Calu3 (cell line): ENCODE measurements around the gene NCOA7. TPM values are rescaled to one million over a fixed set of nuclear protein-coding genes. Genes with fewer than 3 reads are reported as not detected.
A peak's percentile ranks its signal among the peaks of the same experiment; 100 is the strongest.
"Not testable (repeated sequence)": the region's sequence is repeated elsewhere in the genome, so short reads cannot be mapped to it uniquely, and the experiment has no call there.

Experiments used
- BruUV-seq: library from RNA; stranded (reverse); fragments of 400-500 nt; replicated peaks from 2 replicates; lab custom pipeline; 2021; lab: Mats Ljungman, UMichigan
- CTCF ChIA-PET: fragments of 300-600 bp; sonication (Branson Sonifier 250); formaldehyde crosslinking; loops from one replicate; lab custom pipeline; 2022; ENCODE audit warnings: antibody characterized with exemption; lab: Charles Lee
- DNase-seq: peaks from one replicate; pipeline ENCODE4 v3.0.0; 2022
- H3K27ac Mint-ChIP-seq: one replicate; pipeline ENCODE4 v1.8.0; 2022; ENCODE audit warnings: mixed read lengths; ENCODE audit not compliant: unreplicated experiment
- H3K27me3 Mint-ChIP-seq: one replicate; pipeline ENCODE4 v1.8.0; 2022; ENCODE audit warnings: mixed read lengths; ENCODE audit not compliant: unreplicated experiment
- H3K36me3 Mint-ChIP-seq: one replicate; pipeline ENCODE4 v1.8.0; 2022; ENCODE audit warnings: mild to moderate bottlenecking, moderate library complexity, mixed read lengths; ENCODE audit not compliant: insufficient read depth, unreplicated experiment
- H3K4me1 Mint-ChIP-seq: one replicate; pipeline ENCODE4 v1.8.0; 2022; ENCODE audit warnings: mild to moderate bottlenecking, low read depth, mixed read lengths; ENCODE audit not compliant: unreplicated experiment
- H3K4me3 Mint-ChIP-seq: one replicate; pipeline ENCODE4 v1.8.0; 2022; ENCODE audit warnings: mild to moderate bottlenecking, low read depth, moderate library complexity, mixed read lengths; ENCODE audit not compliant: unreplicated experiment
- H3K9me3 Mint-ChIP-seq: one replicate; pipeline ENCODE4 v1.8.0; 2022; ENCODE audit warnings: low read depth, mixed read lengths; ENCODE audit not compliant: unreplicated experiment
- intact Hi-C: fragments of 100-400 bp; cut with micrococcal nuclease; formaldehyde crosslinking; loops from one replicate; pipeline ENCODE4 v1.10.0; 2022; ENCODE audit not compliant: unreplicated experiment
- total RNA-seq: library from RNA; stranded (reverse); gene quantifications from 2 replicates; pipeline ENCODE4 v1.2.3, GENCODE V29; 2022
- TF ChIP-seq, protein P1 (sequence below): fragments of 200-600 bp; IDR thresholded peaks from one replicate; pipeline ENCODE4 v1.8.0; 2022; ENCODE audit warnings: antibody characterized with exemption; ENCODE audit not compliant: unreplicated experiment

The NCOA7 gene
- total RNA-seq, 1 experiment from 2014 or later = 102 TPM

DNA sequence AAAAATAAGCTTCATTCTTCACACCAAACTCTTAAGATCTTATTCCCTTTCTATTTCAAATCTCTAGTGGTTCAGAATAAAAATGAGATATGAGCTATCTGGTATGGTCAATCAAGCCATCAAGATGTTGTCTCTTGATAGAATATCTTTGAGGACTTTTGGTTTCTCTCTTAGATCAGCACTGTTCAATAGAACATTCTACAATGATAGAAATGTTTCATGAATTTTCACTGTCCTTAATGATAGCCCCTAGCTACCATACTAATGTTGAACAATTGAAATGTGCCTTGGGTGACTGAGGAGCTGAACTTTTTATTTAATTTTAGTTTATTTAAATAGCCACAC lies 141.7 kb downstream of the NCOA7 start:
- intact Hi-C loops = no loop called here
- Mint-ChIP-seq H3K27ac (peak overlapping the region; percentile 94), H3K9me3 (peaks cover 2% of the 10 kb centered on the region), H3K4me3 (no peak overlapping the region), H3K36me3 (peaks cover 42% of the 10 kb centered on the region), H3K27me3 (no peaks in the 10 kb centered on the region), H3K4me1 (peaks cover 15% of the 10 kb centered on the region)
- no peak for DNase-seq
- no TSS peak for BruUV-seq
- CTCF ChIA-PET = no interaction called here
- TF ChIP-seq, protein P1, sequence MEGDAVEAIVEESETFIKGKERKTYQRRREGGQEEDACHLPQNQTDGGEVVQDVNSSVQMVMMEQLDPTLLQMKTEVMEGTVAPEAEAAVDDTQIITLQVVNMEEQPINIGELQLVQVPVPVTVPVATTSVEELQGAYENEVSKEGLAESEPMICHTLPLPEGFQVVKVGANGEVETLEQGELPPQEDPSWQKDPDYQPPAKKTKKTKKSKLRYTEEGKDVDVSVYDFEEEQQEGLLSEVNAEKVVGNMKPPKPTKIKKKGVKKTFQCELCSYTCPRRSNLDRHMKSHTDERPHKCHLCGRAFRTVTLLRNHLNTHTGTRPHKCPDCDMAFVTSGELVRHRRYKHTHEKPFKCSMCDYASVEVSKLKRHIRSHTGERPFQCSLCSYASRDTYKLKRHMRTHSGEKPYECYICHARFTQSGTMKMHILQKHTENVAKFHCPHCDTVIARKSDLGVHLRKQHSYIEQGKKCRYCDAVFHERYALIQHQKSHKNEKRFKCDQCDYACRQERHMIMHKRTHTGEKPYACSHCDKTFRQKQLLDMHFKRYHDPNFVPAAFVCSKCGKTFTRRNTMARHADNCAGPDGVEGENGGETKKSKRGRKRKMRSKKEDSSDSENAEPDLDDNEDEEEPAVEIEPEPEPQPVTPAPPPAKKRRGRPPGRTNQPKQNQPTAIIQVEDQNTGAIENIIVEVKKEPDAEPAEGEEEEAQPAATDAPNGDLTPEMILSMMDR = no peak

DNA sequence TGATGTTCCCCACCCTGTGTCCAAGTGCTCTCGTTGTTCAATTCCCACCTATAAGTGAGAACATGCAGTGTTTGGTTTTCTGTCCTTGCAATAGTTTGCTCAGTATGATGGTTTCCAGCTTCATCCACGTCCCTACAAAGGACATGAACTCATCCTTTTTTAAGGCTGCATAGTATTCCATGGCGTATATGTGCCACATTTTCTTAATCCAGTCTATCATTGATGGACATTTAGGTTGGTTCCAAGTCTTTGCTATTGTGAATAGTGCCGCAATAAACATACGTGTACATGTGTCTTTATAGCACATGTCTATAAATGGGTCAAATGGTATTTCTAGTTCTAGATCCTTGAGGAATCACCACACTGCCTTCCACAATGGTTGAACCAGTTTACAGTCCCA lies 144.8 kb downstream of the NCOA7 start:
- Mint-ChIP-seq H3K4me1 (peaks cover 15% of the 10 kb centered on the region), H3K36me3 (peaks cover 23% of the 10 kb centered on the region)
- intact Hi-C loops, H3K4me3 Mint-ChIP-seq, CTCF ChIA-PET, H3K9me3 Mint-ChIP-seq, H3K27ac Mint-ChIP-seq, BruUV-seq, DNase-seq, H3K27me3 Mint-ChIP-seq: not testable (repeated sequence)

DNA sequence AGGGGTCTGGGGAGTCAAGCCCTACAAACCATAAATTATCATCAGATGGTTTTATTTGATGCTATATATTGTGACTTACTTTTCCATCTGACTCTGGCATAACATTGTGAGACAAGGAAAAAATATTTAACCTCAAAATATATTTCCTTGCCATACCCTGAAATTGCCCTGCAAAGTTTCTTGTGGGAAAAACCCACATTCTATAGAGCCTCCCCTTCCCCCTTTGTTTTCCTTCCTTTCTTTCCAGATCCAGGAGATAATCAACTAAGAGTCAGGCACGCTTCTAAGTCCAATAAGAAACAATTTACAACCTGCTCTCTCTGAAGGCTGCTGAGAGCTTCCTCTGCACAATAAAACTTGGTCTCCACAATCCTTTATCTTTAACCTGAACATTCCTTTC lies 148.3 kb downstream of the NCOA7 start:
- no peak for DNase-seq
- no TSS peak for BruUV-seq
- TF ChIP-seq, protein P1 = no peak
- Mint-ChIP-seq H3K4me1 (peaks cover 19% of the 10 kb centered on the region), H3K36me3 (no peaks in the 10 kb centered on the region), H3K27me3 (no peaks in the 10 kb centered on the region), H3K9me3 (no peaks in the 10 kb centered on the region), H3K4me3 (no peak overlapping the region), H3K27ac (no peak overlapping the region)
- intact Hi-C loops = no loop called here
- CTCF ChIA-PET = no interaction called here

DNA sequence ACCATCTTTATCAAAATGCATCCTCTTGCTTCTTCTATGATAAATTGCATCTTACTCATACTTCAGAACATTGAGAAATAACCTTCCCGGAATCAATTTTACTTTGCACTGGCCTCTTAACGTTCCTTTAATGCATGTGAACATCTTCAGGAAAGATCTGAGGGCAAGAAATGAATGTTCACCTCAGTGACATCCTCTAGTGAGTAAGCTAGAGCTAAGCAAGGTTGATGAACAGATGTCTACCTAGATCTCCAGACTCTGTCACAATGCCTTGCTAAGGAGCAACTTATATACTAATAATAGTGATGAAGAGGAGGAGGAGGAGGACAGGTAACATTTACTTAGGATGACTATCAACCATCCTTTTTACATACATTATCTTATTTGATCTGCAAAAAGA lies 149.0 kb downstream of the NCOA7 start:
- no peak for DNase-seq
- Mint-ChIP-seq H3K9me3 (no peaks in the 10 kb centered on the region), H3K27me3 (no peaks in the 10 kb centered on the region), H3K27ac (no peak overlapping the region), H3K4me1 (peaks cover 19% of the 10 kb centered on the region), H3K36me3 (no peaks in the 10 kb centered on the region), H3K4me3 (no peak overlapping the region)
- no TSS peak for BruUV-seq
- CTCF ChIA-PET = no interaction called here
- TF ChIP-seq, protein P1 = no peak
- intact Hi-C loops = no loop called here

DNA sequence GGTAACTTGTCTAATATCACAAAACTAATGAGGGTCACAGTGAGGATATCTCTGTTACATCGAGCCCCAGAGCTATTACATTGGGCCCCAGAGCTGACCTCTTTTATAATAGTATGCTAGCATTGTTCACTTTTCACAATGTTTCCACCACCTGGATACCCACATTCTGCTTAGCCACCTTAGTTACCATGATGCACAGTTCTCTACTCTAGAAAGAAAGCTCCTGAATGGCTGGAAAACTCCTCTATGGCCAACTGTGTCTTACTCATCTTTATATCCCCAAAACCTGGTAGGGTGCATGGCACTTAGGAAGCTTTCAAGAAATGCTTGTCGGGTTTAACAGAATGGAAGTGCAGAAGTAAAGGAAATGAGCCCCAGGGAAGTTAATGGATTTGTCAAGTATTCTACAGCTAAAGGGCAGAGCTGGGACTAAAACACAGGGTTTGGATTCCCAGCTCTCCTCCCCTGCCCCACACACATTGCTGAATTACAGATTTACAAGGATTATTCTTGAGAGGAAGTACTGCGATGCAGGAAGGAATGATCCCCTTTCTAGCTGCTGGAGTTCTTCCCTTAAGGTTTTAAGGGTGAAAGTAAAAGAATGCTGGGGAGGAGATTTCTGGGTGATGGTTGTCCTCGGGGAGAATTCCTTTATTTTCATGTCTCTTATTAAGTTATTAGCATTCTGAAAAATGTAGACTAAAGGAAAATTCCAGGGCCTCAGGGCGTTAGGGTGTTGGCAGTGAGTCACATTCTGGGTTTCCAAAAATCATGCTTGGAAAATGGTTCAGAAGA lies 149.7 kb downstream of the NCOA7 start:
- CTCF ChIA-PET = no interaction called here
- intact Hi-C loops = no loop called here
- peaks cover under 1% of the 10 kb centered on the region for H3K36me3 Mint-ChIP-seq
- no peak overlapping the region for H3K4me3 Mint-ChIP-seq
- DNase-seq = no peak
- BruUV-seq = no TSS peak
- H3K27ac Mint-ChIP-seq = no peak overlapping the region
- peaks cover 24% of the 10 kb centered on the region for H3K4me1 Mint-ChIP-seq
- no peaks in the 10 kb centered on the region for H3K9me3 Mint-ChIP-seq
- H3K27me3 Mint-ChIP-seq = no peaks in the 10 kb centered on the region
- TF ChIP-seq, protein P1 = no peak
